ENCODE results near the gene ZNF175. TPM values are rescaled to one million over a fixed set of nuclear protein-coding genes. Genes with fewer than 3 reads are reported as not detected.

Gene ZNF175
- total and polyA plus RNA-seq, 9 of the 15 experiments (the other 6 are each of a cell fraction or from before 2014, with no cell fraction given): 3.7 to 37.9 (median 14.0) TPM

DNA sequence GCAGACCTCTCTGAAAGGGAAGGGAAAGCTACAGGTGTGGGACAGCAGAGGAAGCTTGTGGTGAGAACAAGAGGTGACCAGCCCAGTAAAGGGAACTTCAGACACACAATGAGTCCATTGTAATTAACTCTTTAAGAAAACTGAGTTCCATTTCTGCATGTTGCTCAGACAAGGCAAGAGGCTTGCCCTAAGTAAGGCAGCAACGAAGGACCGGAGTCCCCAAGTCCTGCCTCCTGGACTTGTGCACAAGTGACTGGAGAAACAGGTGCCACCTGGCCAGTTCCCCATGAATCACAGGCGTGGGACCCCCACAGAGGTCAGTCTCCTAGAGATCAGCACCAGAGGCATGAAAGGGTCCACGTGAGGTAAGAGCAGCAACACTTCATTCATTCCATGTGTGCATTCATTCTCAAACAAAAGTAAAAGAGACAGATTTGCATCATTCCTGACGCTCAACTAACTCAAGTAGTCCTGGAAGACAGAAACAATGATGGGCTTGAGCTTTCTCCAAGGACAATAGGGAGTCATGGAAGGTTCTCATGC, 24.9 kb upstream of the ZNF175 start (continued):
- TF ChIP-seq AFF1 (IDR thresholded peaks at IDR 0.05; ENCODE audit: low read depth in 1 of 2, partially characterized antibody in 2 of 2): no peak
- no peak for TF ChIP-seq FOS (IDR thresholded peaks at IDR 0.05; ENCODE audit: extremely low read depth, insufficient read length)
- TF ChIP-seq, protein P1, sequence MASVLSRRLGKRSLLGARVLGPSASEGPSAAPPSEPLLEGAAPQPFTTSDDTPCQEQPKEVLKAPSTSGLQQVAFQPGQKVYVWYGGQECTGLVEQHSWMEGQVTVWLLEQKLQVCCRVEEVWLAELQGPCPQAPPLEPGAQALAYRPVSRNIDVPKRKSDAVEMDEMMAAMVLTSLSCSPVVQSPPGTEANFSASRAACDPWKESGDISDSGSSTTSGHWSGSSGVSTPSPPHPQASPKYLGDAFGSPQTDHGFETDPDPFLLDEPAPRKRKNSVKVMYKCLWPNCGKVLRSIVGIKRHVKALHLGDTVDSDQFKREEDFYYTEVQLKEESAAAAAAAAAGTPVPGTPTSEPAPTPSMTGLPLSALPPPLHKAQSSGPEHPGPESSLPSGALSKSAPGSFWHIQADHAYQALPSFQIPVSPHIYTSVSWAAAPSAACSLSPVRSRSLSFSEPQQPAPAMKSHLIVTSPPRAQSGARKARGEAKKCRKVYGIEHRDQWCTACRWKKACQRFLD (CRISPR knock-in tag; IDR thresholded peaks at IDR 0.05): 0 out of 2 replicates have a peak, but pooled peaks have one; percentile 34
- TF ChIP-seq KAT2B (IDR thresholded peaks at IDR 0.05; ENCODE audit: low read depth, low read length): no peak
- TF ChIP-seq SUPT5H (IDR thresholded peaks at IDR 0.05): no peak
- no peak for TF ChIP-seq CREM (IDR thresholded peaks at IDR 0.05; ENCODE audit: low read depth)
- TF ChIP-seq STAT5A (IDR thresholded peaks at IDR 0.05; ENCODE audit: borderline replicate concordance, low read length): no peak
- TF ChIP-seq ZNF24 (IDR thresholded peaks at IDR 0.05): peak; percentile 98
- no peak for TF ChIP-seq PCBP2 (IDR thresholded peaks at IDR 0.05; ENCODE audit: low read depth, low read length, poor library complexity, severe bottlenecking)
- no peak for TF ChIP-seq NR2F6 (CRISPR knock-in tag; IDR thresholded peaks at IDR 0.05)
- no peak for TF ChIP-seq TEAD1 (CRISPR knock-in tag; IDR thresholded peaks at IDR 0.05)

All from K562 (cell line).